H1 (cell line): ENCODE data around the gene HES2. TPM values are rescaled to one million over a fixed set of nuclear protein-coding genes. Genes with fewer than 3 reads are reported as not detected.
A peak's percentile ranks its signal among the peaks of the same experiment; 100 is the strongest.
"Not testable (repeated sequence)": the region's sequence is repeated elsewhere in the genome, so short reads cannot be mapped to it uniquely, and the experiment has no call there.

Experiments used
- CTCF ChIA-PET: fragments of 300-600 bp; sonication (Branson Sonifier 250); formaldehyde crosslinking; loops from one replicate; lab custom pipeline; 2021; ENCODE audit not compliant: partially characterized antibody; lab: Charles Lee
- POLR2A ChIA-PET: fragments of 300-600 bp; sonication (Branson Sonifier 250); formaldehyde crosslinking; loops from one replicate; lab custom pipeline; 2021; ENCODE audit warnings: inconsistent platforms; ENCODE audit not compliant: partially characterized antibody; lab: Charles Lee
- DNase-seq, 2 experiments: peaks; one replicate each; pipeline versions ENCODE4 v3.0.0 to v3.0.0-alpha.2; 2010 to 2022; ENCODE audit warnings: low spot score in 2 of 2, low read depth in 1 of 2, mixed read lengths in 1 of 2
- FAIRE-seq: peaks from 2 replicates; lab custom pipeline; 2011; peaks lifted over from hg19 to GRCh38; lab: Jason Lieb, UNC
- H2AFZ ChIP-seq: 2 replicates; pipeline ENCODE4 v1.8.1; 2012; ENCODE audit warnings: low read length, inconsistent platforms
- H2AK5ac ChIP-seq: 2 replicates; pipeline ENCODE4 v1.6.1; 2013; ENCODE audit warnings: low read depth, low read length
- H2BK120ac ChIP-seq: replicated peaks from 2 replicates; pipeline ENCODE3; 2013; ENCODE audit warnings: low read depth, low read length, inconsistent platforms
- H2BK12ac ChIP-seq: 2 replicates; pipeline ENCODE4 v1.6.1; 2013; ENCODE audit warnings: low read depth, low read length
- H2BK15ac ChIP-seq: 2 replicates; pipeline ENCODE4 v1.6.1; 2013; ENCODE audit warnings: low read length
- H2BK20ac ChIP-seq: 2 replicates; pipeline ENCODE4 v1.6.1; 2013; ENCODE audit warnings: low read length
- H2BK5ac ChIP-seq: 2 replicates; pipeline ENCODE4 v1.6.1; 2013; ENCODE audit warnings: low read depth, low read length
- H3K14ac ChIP-seq: 2 replicates; pipeline ENCODE4 v1.6.1; 2013; ENCODE audit warnings: inconsistent platforms; ENCODE audit not compliant: insufficient read length
- H3K18ac ChIP-seq: 2 replicates; pipeline ENCODE4 v1.6.1; 2013; ENCODE audit warnings: low read length; ENCODE audit errors: extremely low read depth
- H3K23ac ChIP-seq: 2 replicates; pipeline ENCODE4 v1.6.1; 2013; ENCODE audit warnings: inconsistent platforms; ENCODE audit not compliant: insufficient read length
- H3K23me2 ChIP-seq: 2 replicates; pipeline ENCODE4 v1.6.1; 2013; ENCODE audit warnings: low read depth, low read length
- H3K27ac ChIP-seq: 2 replicates; pipeline ENCODE4 v1.6.1; 2011; ENCODE audit warnings: low read depth, low read length, inconsistent platforms
- H3K27me3 ChIP-seq, 4 experiments: replicated peaks in 1 of 4; 1 replicate in 1 of 4; 2 replicates in 3 of 4; pipeline versions ENCODE4 v1.6.1 to v1.8.1; 2011 to 2013; ENCODE audit warnings: low read length in 3 of 4, mild to moderate bottlenecking in 3 of 4, inconsistent platforms in 2 of 4, mixed read lengths in 2 of 4, moderate library complexity in 1 of 4; ENCODE audit not compliant: control insufficient read depth in 3 of 4, insufficient read depth in 3 of 4; ENCODE audit errors: extremely low read depth in 1 of 4
- H3K36me3 ChIP-seq, 4 experiments: 2 replicates each; pipeline versions ENCODE4 v1.6.1 to v1.8.1; 2011 to 2013; ENCODE audit warnings: mild to moderate bottlenecking in 4 of 4, low read length in 3 of 4, moderate library complexity in 2 of 4, control low read depth in 1 of 4, inconsistent platforms in 1 of 4; ENCODE audit not compliant: insufficient read depth in 4 of 4, control insufficient read depth in 2 of 4
- H3K4ac ChIP-seq: replicated peaks from 2 replicates; pipeline ENCODE3; 2013; ENCODE audit warnings: low read length, low read depth, mixed read lengths, inconsistent platforms; ENCODE audit not compliant: insufficient read length
- H3K4me1 ChIP-seq, 4 experiments: replicated peaks in 1 of 4; 1 replicate in 1 of 4; 2 replicates in 3 of 4; pipeline versions ENCODE4 v1.6.1 to v1.8.1; 2011 to 2013; ENCODE audit warnings: low read length in 3 of 4, inconsistent platforms in 2 of 4, mixed read lengths in 1 of 4; ENCODE audit not compliant: insufficient read depth in 4 of 4, control insufficient read depth in 3 of 4
- H3K4me2 ChIP-seq, 2 experiments: 2 replicates each; pipeline versions ENCODE4 v1.6.1 to v1.8.1; 2011 to 2013; ENCODE audit warnings: low read depth in 2 of 2, low read length in 2 of 2, control low read depth in 1 of 2, inconsistent platforms in 1 of 2, mild to moderate bottlenecking in 1 of 2; ENCODE audit not compliant: insufficient read depth in 1 of 2
- H3K4me3 ChIP-seq, 4 experiments: fragments of 200-600, 300-600 bp in 1 of 4; sonication (generic), shearing (Covaris generic), sonication (Bioruptor Twin) in 1 of 4; 2 replicates each; pipeline versions ENCODE4 v1.5.1 to v1.8.1; 2011 to 2016; ENCODE audit warnings: low read length in 4 of 4, low read depth in 3 of 4, control low read depth in 2 of 4, inconsistent platforms in 2 of 4, mild to moderate bottlenecking in 2 of 4, mixed read lengths in 1 of 4, moderate library complexity in 1 of 4; ENCODE audit not compliant: insufficient read depth in 2 of 4; ENCODE audit errors: extremely low read depth in 1 of 4
- H3K56ac ChIP-seq: replicated peaks from 2 replicates; pipeline ENCODE3; 2013; ENCODE audit warnings: low read depth, mild to moderate bottlenecking, mixed read lengths, low read length, inconsistent platforms; ENCODE audit not compliant: insufficient read length
- H3K79me1 ChIP-seq: 2 replicates; pipeline ENCODE4 v1.6.1; 2013; ENCODE audit warnings: low read depth, low read length, control low read depth
- H3K79me2 ChIP-seq, 2 experiments: 2 replicates each; pipeline versions ENCODE4 v1.6.1 to v1.8.1; 2012 to 2013; ENCODE audit warnings: low read length in 2 of 2, mild to moderate bottlenecking in 2 of 2, inconsistent platforms in 1 of 2; ENCODE audit not compliant: insufficient read depth in 2 of 2, control insufficient read depth in 1 of 2
- H3K9ac ChIP-seq, 4 experiments: replicated peaks in 1 of 4; 1 replicate in 1 of 4; 2 replicates in 3 of 4; pipeline versions ENCODE4 v1.6.1 to v1.8.1; 2011 to 2013; ENCODE audit warnings: low read depth in 3 of 4, low read length in 3 of 4, control low read depth in 2 of 4, mild to moderate bottlenecking in 2 of 4, moderate library complexity in 2 of 4, inconsistent platforms in 1 of 4; ENCODE audit errors: extremely low read depth in 1 of 4
- H3K9me3 ChIP-seq, 2 experiments: 2 replicates each; pipeline versions ENCODE4 v1.6.1 to v1.8.1; 2012 to 2013; ENCODE audit warnings: mild to moderate bottlenecking in 2 of 2, moderate library complexity in 2 of 2, control low read depth in 1 of 2, inconsistent platforms in 1 of 2, low read depth in 1 of 2, low read length in 1 of 2, mixed read lengths in 1 of 2; ENCODE audit not compliant: insufficient read depth in 2 of 2
- H4K20me1 ChIP-seq, 2 experiments: replicated peaks in 1 of 2; 2 replicates each; pipeline versions ENCODE3 to v1.8.1; 2011 to 2013; ENCODE audit warnings: inconsistent platforms in 2 of 2, low read length in 2 of 2, mild to moderate bottlenecking in 1 of 2; ENCODE audit not compliant: insufficient read depth in 2 of 2, control insufficient read depth in 1 of 2
- H4K5ac ChIP-seq: 2 replicates; pipeline ENCODE4 v1.6.1; 2013; ENCODE audit warnings: low read length, low read depth, mixed read lengths, inconsistent platforms; ENCODE audit not compliant: insufficient read length
- H4K8ac ChIP-seq: 2 replicates; pipeline ENCODE4 v1.8.0; 2013; ENCODE audit warnings: mild to moderate bottlenecking, moderate library complexity, low read length, inconsistent platforms; ENCODE audit not compliant: insufficient read depth; ENCODE audit errors: extremely low read depth
- H4K91ac ChIP-seq: replicated peaks from 2 replicates; pipeline ENCODE3; 2013; ENCODE audit warnings: low read length, mixed read lengths, inconsistent platforms; ENCODE audit not compliant: insufficient read length
- WGBS, 2 experiments: shearing (Covaris generic) in 1 of 2; methylation state at CpG; one replicate each; pipeline versions ENCODE4 v1.1.6 to v1.1.7; 2013 to 2015; ENCODE audit warnings: low lambda C conversion rate in 2 of 2, mixed read lengths in 2 of 2, inconsistent platforms in 1 of 2, low coverage in 1 of 2, missing lambda C conversion rate in 1 of 2; ENCODE audit not compliant: insufficient replicate concordance in 2 of 2, insufficient coverage in 1 of 2, insufficient read length in 1 of 2; ENCODE audit errors: extremely low coverage in 1 of 2, missing lambda C conversion rate in 1 of 2; 5-methylcytosine and 5-hydroxymethylcytosine counted together
- polyA plus RNA-seq, 7 experiments: library from polyadenylated mRNA; depleted of rRNA in 3 of 7; stranded (reverse) in 5 of 7; unstranded in 2 of 7; fragments of >200 nt in 5 of 7; fragments of 200-250 nt in 2 of 7; gene quantifications; 1 replicate in 5 of 7; 2 replicates in 1 of 7; 4 replicates in 1 of 7; pipeline versions ENCODE4 v1.2.1 to v1.2.3, GENCODE V29; 2011 to 2013; ENCODE audit warnings: missing spikeins in 2 of 7, mixed read lengths in 2 of 7
- total RNA-seq: library from RNA; stranded (reverse); fragmentation: NEBNext Ultra II Directional; extraction: Animal tissue kit (Norgen Biotek cat#: 25700); gene quantifications from 2 replicates; pipeline ENCODE4 v1.2.1, GENCODE V29; 2021
- TF ChIP-seq, protein P1 (sequence below): IDR thresholded peaks from 2 replicates; pipeline ENCODE4 v1.6.1; 2012; ENCODE audit warnings: inconsistent platforms
- TF ChIP-seq, protein P2 (sequence below): IDR thresholded peaks from 2 replicates; pipeline ENCODE4 v1.6.1; 2012; ENCODE audit warnings: inconsistent platforms

Gene HES2
- total and polyA plus RNA-seq, 2 of the 8 experiments (the other 6 are each of a cell fraction or from before 2014, with no cell fraction given), result 0.15 to 0.53 TPM

DNA sequence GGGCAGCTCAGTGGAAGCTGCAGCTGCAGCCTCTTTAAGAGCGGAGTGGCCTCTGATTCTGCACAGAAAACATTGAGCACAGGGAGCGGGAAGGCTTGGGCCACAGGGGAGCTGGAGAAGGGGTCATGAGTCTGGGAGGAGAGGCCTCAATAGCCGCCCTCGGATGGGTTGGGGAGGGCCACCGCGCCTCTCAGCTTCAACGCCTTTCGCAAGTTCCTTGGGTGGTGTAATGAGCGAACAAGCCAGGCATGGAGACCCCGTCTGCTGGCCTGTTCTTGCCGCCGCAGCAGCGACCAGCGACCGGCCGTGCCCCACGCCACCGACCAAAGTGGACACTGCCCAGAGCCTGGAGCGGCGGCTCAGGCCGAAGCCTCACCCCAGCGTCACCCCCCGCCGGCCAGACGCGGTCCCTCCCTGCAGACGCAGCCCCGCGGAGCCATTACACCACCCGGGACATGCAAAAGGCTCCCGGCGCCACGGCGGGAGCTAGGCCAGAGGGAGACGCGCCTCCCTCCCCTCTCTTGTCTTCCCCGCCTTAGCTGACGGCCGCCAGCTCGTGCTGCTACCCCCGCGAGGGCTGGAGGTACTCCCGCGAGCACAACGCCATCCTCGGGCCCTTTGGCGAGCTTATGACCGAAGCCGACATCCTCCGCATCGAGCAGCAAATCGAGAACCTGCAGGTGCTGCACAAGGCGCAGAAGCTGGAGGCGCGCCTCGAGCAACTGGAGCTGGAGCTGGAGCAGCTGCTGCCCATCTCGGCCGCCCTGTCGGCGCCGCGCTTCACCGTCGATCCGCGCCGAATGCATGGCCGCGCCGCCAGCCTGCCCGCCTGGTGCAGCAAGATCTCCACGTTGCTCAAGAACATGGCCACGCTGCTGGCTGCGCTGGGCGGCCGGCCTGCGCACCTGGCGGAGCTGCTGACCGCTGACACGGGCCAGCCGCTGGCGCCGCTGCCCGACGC, 34.5 kb upstream of the HES2 start:
- not testable (repeated sequence) for DNase-seq, H3K14ac ChIP-seq, H2BK120ac ChIP-seq, H4K91ac ChIP-seq, H3K79me1 ChIP-seq, H3K36me3 ChIP-seq, H2BK12ac ChIP-seq, H3K23ac ChIP-seq, H2BK5ac ChIP-seq, H2AK5ac ChIP-seq, H3K18ac ChIP-seq, H3K9ac ChIP-seq, H4K20me1 ChIP-seq, H3K27ac ChIP-seq, H3K79me2 ChIP-seq, H2BK15ac ChIP-seq, H2AFZ ChIP-seq, H3K4ac ChIP-seq, H2BK20ac ChIP-seq, H3K9me3 ChIP-seq, H3K23me2 ChIP-seq, H3K56ac ChIP-seq, H4K5ac ChIP-seq
- H3K27me3 ChIP-seq, result peaks cover 5 to 43% (median 24%) of the 10 kb centered on the region in 4 experiments; a peak in 6 of 7 replicates
- peak overlapping the region; percentile 8 to 64; a peak in 2 of 4 replicates for H3K4me2 ChIP-seq
- peak; percentile 62 for FAIRE-seq
- ChIA-PET CTCF (interaction anchor here (0.8 to 6.0 kb wide), 19 partner anchors 10 to 373 kb away, joined by 3 to 75 read pairs (median 5); partner anchors contain the start of genes HES2, PLEKHG5 and TNFRSF25), POLR2A (interaction anchor here (0.8 to 12.2 kb wide), 7 partner anchors 9 to 149 kb away, joined by 3 to 123 read pairs (median 3); partner anchors contain the start of genes PLEKHG5 and TNFRSF25)
- H4K8ac ChIP-seq, result peak overlapping the region; percentile 57; the same call in 1 of the 2 replicates
- H3K4me1 ChIP-seq, result peaks cover 0 to 18% (median 11%) of the 10 kb centered on the region in 4 experiments; a peak in 6 of 7 replicates
- H3K4me3 ChIP-seq, result peak overlapping the region in 1 of 4 experiments; percentile 44; a peak in 2 of 8 replicates
- TF ChIP-seq, protein P1, sequence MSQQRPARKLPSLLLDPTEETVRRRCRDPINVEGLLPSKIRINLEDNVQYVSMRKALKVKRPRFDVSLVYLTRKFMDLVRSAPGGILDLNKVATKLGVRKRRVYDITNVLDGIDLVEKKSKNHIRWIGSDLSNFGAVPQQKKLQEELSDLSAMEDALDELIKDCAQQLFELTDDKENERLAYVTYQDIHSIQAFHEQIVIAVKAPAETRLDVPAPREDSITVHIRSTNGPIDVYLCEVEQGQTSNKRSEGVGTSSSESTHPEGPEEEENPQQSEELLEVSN, result peak; percentile 59
- TF ChIP-seq, protein P2, sequence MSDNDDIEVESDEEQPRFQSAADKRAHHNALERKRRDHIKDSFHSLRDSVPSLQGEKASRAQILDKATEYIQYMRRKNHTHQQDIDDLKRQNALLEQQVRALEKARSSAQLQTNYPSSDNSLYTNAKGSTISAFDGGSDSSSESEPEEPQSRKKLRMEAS, result peak; percentile 61
- WGBS, 2 experiments, result 74% methylated on average over 68 of the region's 85 CpGs; no CpG with 5 or more reads in 1 of the 2 experiments
